ENCODE results near the gene FAM83F.
A peak's percentile ranks its signal among the peaks of the same experiment; 100 is the strongest.

The FAM83F gene

GRCh38 chr22:39965748-39966147 lies 29.0 kb upstream of the FAM83F start:
- no peak for DNase-seq (ENCODE audit: low read depth in 2 of 2)

- DNase-seq (ENCODE audit: low read depth in 2 of 2) = no peak
These were observed 28.3 kb upstream of the FAM83F start for GRCh38 chr22:39966470-39966869.

GRCh38 chr22:39967103-39967829 lies 27.5 kb upstream of the FAM83F start:
- no peak for DNase-seq (ENCODE audit: low read depth in 2 of 2)

GRCh38 chr22:39967996-39968972 lies 26.5 kb upstream of the FAM83F start:
- no peak for DNase-seq (ENCODE audit: low read depth in 2 of 2)

GRCh38 chr22:39970742-39971141 lies 24.0 kb upstream of the FAM83F start:
- no peak for DNase-seq (ENCODE audit: low read depth in 2 of 2)

- DNase-seq (ENCODE audit: low read depth in 2 of 2) = no peak
These were observed 22.1 kb upstream of the FAM83F start for GRCh38 chr22:39972641-39973040.

- DNase-seq (ENCODE audit: low read depth in 2 of 2) = no peak
These were observed 21.1 kb upstream of the FAM83F start for GRCh38 chr22:39973656-39974055.

GRCh38 chr22:39974065-39974464 lies 20.7 kb upstream of the FAM83F start:
- no peak for DNase-seq (ENCODE audit: low read depth in 2 of 2)

GRCh38 chr22:39979048-39979447 lies 15.7 kb upstream of the FAM83F start:
- no peak for DNase-seq (ENCODE audit: low read depth in 2 of 2)

GRCh38 chr22:39979458-39979857 lies 15.3 kb upstream of the FAM83F start:
- no peak for DNase-seq (ENCODE audit: low read depth in 2 of 2)

GRCh38 chr22:39980596-39980995 lies 14.2 kb upstream of the FAM83F start:
- no peak for DNase-seq (ENCODE audit: low read depth in 2 of 2)

- DNase-seq (ENCODE audit: low read depth in 2 of 2) = no peak
These were observed 11.4 kb upstream of the FAM83F start for GRCh38 chr22:39983346-39983745.

GRCh38 chr22:39984006-39984405 lies 10.7 kb upstream of the FAM83F start:
- no peak for DNase-seq (ENCODE audit: low read depth in 2 of 2)

GRCh38 chr22:39984746-39985145 lies 10.0 kb upstream of the FAM83F start:
- DNase-seq (ENCODE audit: low read depth in 2 of 2) = no peak

GRCh38 chr22:39985383-39986035 lies 9.2 kb upstream of the FAM83F start:
- peak in 1 of 2 donors; percentile 28 for DNase-seq (ENCODE audit: low read depth in 2 of 2)

GRCh38 chr22:39988386-39989114 lies 6.2 kb upstream of the FAM83F start:
- no peak for DNase-seq (ENCODE audit: low read depth in 2 of 2)

GRCh38 chr22:39989633-39990032 lies 5.1 kb upstream of the FAM83F start:
- DNase-seq (ENCODE audit: low read depth in 2 of 2) = no peak

- DNase-seq (ENCODE audit: low read depth in 2 of 2) = no peak
These were observed 4.1 kb upstream of the FAM83F start for GRCh38 chr22:39990686-39991085.

- DNase-seq (ENCODE audit: low read depth in 2 of 2) = no peak
These were observed 3.4 kb upstream of the FAM83F start for GRCh38 chr22:39991159-39991860.

GRCh38 chr22:39992088-39992826 lies 2.5 kb upstream of the FAM83F start:
- no peak for DNase-seq (ENCODE audit: low read depth in 2 of 2)

Measured in stimulated activated CD8-positive, alpha-beta memory T cell treated with anti-CD3 and anti-CD28 coated beads, Interleukin-15, amount 100 ng/mL, for 48 hours (primary cell).